A204.1 (cell line): ENCODE results near the gene CD44.

Experiments used
- FAIRE-seq: peaks from 2 replicates; lab custom pipeline; 2012; peaks lifted over from hg19 to GRCh38; lab: Jason Lieb, UNC

Gene CD44

GRCh38 chr11:35237860-35238715 is 99.1 kb downstream of the CD44 start:
- FAIRE-seq: no peak

GRCh38 chr11:35238882-35239281 is 99.9 kb downstream of the CD44 start:
- no peak for FAIRE-seq

GRCh38 chr11:35239471-35240075 is 100.6 kb downstream of the CD44 start:
- no peak for FAIRE-seq

GRCh38 chr11:35241083-35241482 is 102.1 kb downstream of the CD44 start:
- no peak for FAIRE-seq

- FAIRE-seq: no peak
Observed at GRCh38 chr11:35241531-35241930, 102.6 kb downstream of the CD44 start.

- FAIRE-seq: no peak
Observed at GRCh38 chr11:35242412-35243242, 103.7 kb downstream of the CD44 start.

GRCh38 chr11:35243774-35244173 is 104.8 kb downstream of the CD44 start:
- FAIRE-seq: no peak

- no peak for FAIRE-seq
Observed at GRCh38 chr11:35245056-35245455, 106.1 kb downstream of the CD44 start.

GRCh38 chr11:35245786-35246185 is 106.8 kb downstream of the CD44 start:
- FAIRE-seq: no peak

GRCh38 chr11:35246745-35247144 is 107.8 kb downstream of the CD44 start:
- FAIRE-seq: no peak

- FAIRE-seq: no peak
Observed at GRCh38 chr11:35247428-35247827, 108.5 kb downstream of the CD44 start.

GRCh38 chr11:35247863-35248262 is 108.9 kb downstream of the CD44 start:
- no peak for FAIRE-seq

GRCh38 chr11:35248558-35249323 is 109.8 kb downstream of the CD44 start:
- FAIRE-seq: no peak

- FAIRE-seq: no peak
Observed at GRCh38 chr11:35250192-35250591, 111.2 kb downstream of the CD44 start.

GRCh38 chr11:35250621-35251020 is 111.7 kb downstream of the CD44 start:
- FAIRE-seq: no peak

GRCh38 chr11:35253237-35253636 is 114.3 kb downstream of the CD44 start:
- FAIRE-seq: no peak

- FAIRE-seq: no peak
Observed at GRCh38 chr11:35255514-35255913, 116.5 kb downstream of the CD44 start.

GRCh38 chr11:35256296-35256695 is 117.3 kb downstream of the CD44 start:
- FAIRE-seq: no peak

GRCh38 chr11:35257281-35257680 is 118.3 kb downstream of the CD44 start:
- FAIRE-seq: no peak

- FAIRE-seq: no peak
Observed at GRCh38 chr11:35259529-35259928, 120.6 kb downstream of the CD44 start.

GRCh38 chr11:35260342-35260985 is 121.5 kb downstream of the CD44 start:
- no peak for FAIRE-seq

- no peak for FAIRE-seq
Observed at GRCh38 chr11:35261197-35261596, 122.2 kb downstream of the CD44 start.
